A549 (cell line): ENCODE data around the gene CEACAM20. TPM values are rescaled to one million over a fixed set of nuclear protein-coding genes. Genes with fewer than 3 reads are reported as not detected.

Source experiments
- ATAC-seq, 2 experiments: fragments of 200-7000 bp in 1 of 2; fragments of >200 bp in 1 of 2; cut with Nextera tagmentation in 1 of 2; cut with Tn5 transposase in 1 of 2; 3 replicates each; pipeline versions ENCODE4 v1.8.0 to v1.9.1; 2018 to 2020; ENCODE audit warnings: mild to moderate bottlenecking in 1 of 2, moderate library complexity in 1 of 2
- CTCF ChIA-PET: fragments of 300-600 bp; sonication (Branson Sonifier 250); formaldehyde crosslinking; extraction: SDS; loops from one replicate; lab custom pipeline; 2021; ENCODE audit warnings: antibody characterized with exemption, inconsistent platforms; lab: Yijun Ruan, JAX
- POLR2A ChIA-PET: fragments of 350-600 bp; formaldehyde crosslinking; extraction: SDS; loops from one replicate; lab custom pipeline; 2021; ENCODE audit warnings: antibody characterized with exemption, inconsistent platforms; lab: Yijun Ruan, JAX
- DNase-seq, 2 experiments: peaks; one replicate each; pipeline versions ENCODE4 v3.0.0 to v3.0.0-alpha.2; 2011 to 2016; ENCODE audit warnings: low read depth in 1 of 2, low spot score in 1 of 2
- FAIRE-seq: peaks from 2 replicates; lab custom pipeline; 2011; peaks lifted over from hg19 to GRCh38; lab: Jason Lieb, UNC
- H3K27ac ChIP-seq, 2 experiments: fragments of >200 bp; sonication (Bioruptor Twin); formaldehyde crosslinking; 3 replicates each; pipeline ENCODE4 v1.5.1; 2016 to 2017
- H3K4me1 ChIP-seq: fragments of >200 bp; sonication (Bioruptor Twin); formaldehyde crosslinking; 3 replicates; pipeline ENCODE4 v1.6.1; 2016
- H3K4me2 ChIP-seq: fragments of >200 bp; sonication (Bioruptor Twin); formaldehyde crosslinking; 3 replicates; pipeline ENCODE4 v1.6.1; 2016
- H3K4me3 ChIP-seq: fragments of >200 bp; sonication (Bioruptor Twin); formaldehyde crosslinking; 3 replicates; pipeline ENCODE4 v1.5.1; 2016
- H3K9me3 ChIP-seq: fragments of >200 bp; sonication (Bioruptor Twin); formaldehyde crosslinking; 3 replicates; pipeline ENCODE4 v1.6.1; 2016
- CBX8 ChIP-seq: fragments of 200-600 bp; sonication (generic); IDR thresholded peaks from 2 replicates; pipeline ENCODE4 v1.6.1; 2016
- CHD2 ChIP-seq: fragments of 150-350 bp; IDR thresholded peaks from 2 replicates; pipeline ENCODE4 v1.6.1; 2014; ENCODE audit warnings: low read length; ENCODE audit not compliant: partially characterized antibody
- CHD4 ChIP-seq: fragments of 200-600 bp; sonication (generic); IDR thresholded peaks from 2 replicates; pipeline ENCODE4 v1.6.1; 2016; ENCODE audit warnings: antibody characterized with exemption, mild to moderate bottlenecking, borderline replicate concordance
- EP300 ChIP-seq, 2 experiments: fragments of >200 bp; sonication (Bioruptor Twin); formaldehyde crosslinking; IDR thresholded peaks; 2 replicates in 1 of 2; 3 replicates in 1 of 2; pipeline ENCODE4 v1.6.1; 2016 to 2017
- FOSL2 ChIP-seq, 2 experiments: fragments of 450-650 bp in 1 of 2; fragments of >200 bp in 1 of 2; sonication (Bioruptor Twin) in 1 of 2; formaldehyde crosslinking; IDR thresholded peaks; 2 replicates each; pipeline versions ENCODE4 v1.5.0 to v1.6.1; 2016 to 2020; ENCODE audit warnings: mild to moderate bottlenecking in 1 of 2, moderate library complexity in 1 of 2
- HOXA7 ChIP-seq: fragments of 250-450 bp; sonication (Bioruptor Pico); IDR thresholded peaks from 2 replicates; pipeline ENCODE4 v1.5.0; 2020; ENCODE audit warnings: mild to moderate bottlenecking, moderate library complexity
- JUN ChIP-seq, 2 experiments: fragments of >200 bp; sonication (Bioruptor Twin); formaldehyde crosslinking; IDR thresholded peaks; 2 replicates in 1 of 2; 3 replicates in 1 of 2; pipeline ENCODE4 v1.6.1; 2016 to 2017
- JUNB ChIP-seq: fragments of >200 bp; sonication (Bioruptor Twin); formaldehyde crosslinking; IDR thresholded peaks from 2 replicates; pipeline ENCODE4 v1.6.1; 2016
- NFE2L2 ChIP-seq: fragments of 150-350 bp; conservative IDR thresholded peaks from 2 replicates; pipeline ENCODE4 v1.6.1; 2014; ENCODE audit warnings: low read length
- PBX3 ChIP-seq: IDR thresholded peaks from 2 replicates; pipeline ENCODE4 v1.6.1; 2012
- PHF8 ChIP-seq: fragments of 200-600 bp; sonication (generic); IDR thresholded peaks from 2 replicates; pipeline ENCODE4 v1.6.1; 2016; ENCODE audit warnings: low read depth, mild to moderate bottlenecking, antibody characterized with exemption, moderate library complexity, borderline replicate concordance
- POLR2A ChIP-seq: IDR thresholded peaks from 2 replicates; pipeline ENCODE4 v1.6.1; 2012; ENCODE audit warnings: mild to moderate bottlenecking, low read length
- RCOR1 ChIP-seq: fragments of 150-350 bp; IDR thresholded peaks from 2 replicates; pipeline ENCODE4 v1.6.1; 2014; ENCODE audit warnings: antibody characterized with exemption, low read length, low read depth
- REST ChIP-seq: fragments of 200-600 bp; sonication (generic); IDR thresholded peaks from 2 replicates; pipeline ENCODE4 v1.6.1; 2016; ENCODE audit warnings: antibody characterized with exemption, mild to moderate bottlenecking, moderate library complexity
- RNF2 ChIP-seq: fragments of 200-600 bp; sonication (generic); IDR thresholded peaks from 2 replicates; pipeline ENCODE4 v1.6.1; 2016; ENCODE audit warnings: low read depth, mild to moderate bottlenecking, antibody characterized with exemption, moderate library complexity, borderline replicate concordance
- TP53 ChIP-seq: fragments of 250-450 bp; sonication (Bioruptor Pico); IDR thresholded peaks from 2 replicates; pipeline ENCODE4 v1.5.0; 2021; ENCODE audit warnings: mild to moderate bottlenecking, moderate library complexity
- ZSCAN20 ChIP-seq: fragments of 250-450 bp; sonication (Bioruptor Pico); IDR thresholded peaks from 2 replicates; pipeline ENCODE4 v1.8.0; 2022; ENCODE audit warnings: mild to moderate bottlenecking, moderate library complexity
- WGBS: methylation state at CpG from one replicate; pipeline ENCODE4 v1.1.6; 2017; ENCODE audit errors: missing lambda C conversion rate; 5-methylcytosine and 5-hydroxymethylcytosine counted together
- polyA plus RNA-seq, 4 experiments: library from polyadenylated mRNA; depleted of rRNA in 3 of 4; stranded (reverse); fragments of >200 nt; fragmentation: RNase III in 1 of 4; extraction: RNeasy Plus Mini Kit Qiagen cat#74134 plus additional on column Dnase treatment in 1 of 4; gene quantifications; 2 replicates in 3 of 4; 3 replicates in 1 of 4; pipeline ENCODE4 v1.2.3, GENCODE V29; 2011 to 2017

CEACAM20 gene
- polyA plus RNA-seq, 2 of the 4 experiments (the other 2 are of a cell fraction): 0.08 TPM; not detected in 1

DNA sequence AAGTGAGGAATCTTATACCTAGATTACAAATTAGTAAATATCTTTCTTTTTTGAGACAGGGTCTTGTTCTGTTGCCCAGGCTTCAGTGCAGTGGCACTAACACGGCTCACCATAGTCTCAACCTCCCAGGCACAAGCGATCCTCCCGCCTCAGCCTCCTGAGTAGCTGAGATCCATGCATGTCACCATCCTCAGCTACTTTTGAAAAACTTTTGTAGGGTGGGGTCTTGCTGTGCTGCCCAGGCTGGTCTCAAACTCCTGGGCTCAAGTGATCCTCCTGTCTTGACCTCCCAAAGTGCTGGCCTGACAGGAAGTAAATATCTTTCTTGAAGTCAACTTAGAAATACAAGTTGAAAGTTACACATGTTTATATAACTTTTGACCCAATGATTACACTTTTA is 20.0 kb upstream of the CEACAM20 start:
- no peak for DNase-seq
- CTCF ChIA-PET: interaction anchor here (1.8 to 2.1 kb wide), 2 partner anchors 22 to 27 kb away, joined by 5 to 6 read pairs; no protein-coding TSS in a partner anchor
- Histone ChIP-seq H3K4me3 (no peak overlapping the region), H3K27ac (no peak overlapping the region), H3K4me2 (no peak overlapping the region), H3K9me3 (peaks cover 10% of the 10 kb centered on the region; the same call in 2 of the 3 replicates), H3K4me1 (no peaks in the 10 kb centered on the region)
- 73% methylated on average over 3 of the region's 3 CpGs for WGBS
- POLR2A ChIA-PET: no interaction called here
- TF ChIP-seq RNF2 (no peak), CHD4 (no peak), CHD2 (no peak), POLR2A (no peak), JUN (IDR thresholded peaks at IDR 0.05) (no peak), RCOR1 (no peak), PHF8 (no peak), JUNB (no peak), NFE2L2 (no peak), FOSL2 (IDR thresholded peaks at IDR 0.05) (no peak), FOSL2 (CRISPR knock-in tag; IDR thresholded peaks at IDR 0.05) (no peak), ZSCAN20 (no peak), PBX3 (no peak), EP300 (IDR thresholded peaks at IDR 0.05) (no peak), TP53 (CRISPR knock-in tag) (no peak)
- peak; percentile 13 for FAIRE-seq
- no peak for ATAC-seq

DNA sequence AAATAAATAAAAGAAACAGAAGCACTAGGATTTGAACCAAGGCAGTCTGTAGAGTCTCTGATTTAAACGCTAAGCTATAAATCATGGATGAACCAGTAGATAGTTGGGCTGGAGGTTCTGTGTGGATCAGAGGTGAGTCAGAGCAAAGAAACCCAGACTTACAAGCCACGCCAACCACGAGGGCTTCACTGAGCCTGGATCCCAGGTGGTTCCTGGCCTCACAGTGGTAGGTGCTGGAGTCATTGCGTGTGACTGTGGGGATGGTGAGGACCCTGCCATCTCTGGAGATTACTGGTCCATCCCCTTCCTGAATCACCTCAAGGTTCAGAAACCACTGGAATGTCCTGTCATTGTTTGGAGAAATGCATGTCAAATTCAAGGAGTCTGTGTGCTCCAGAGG is 19.3 kb upstream of the CEACAM20 start:
- DNase-seq (no peak), ATAC-seq (peak; percentile 26 to 40; a peak in 2 of 6 replicates), FAIRE-seq (no peak)
- Histone ChIP-seq H3K9me3 (peaks cover 10% of the 10 kb centered on the region; the same call in 2 of the 3 replicates), H3K4me3 (no peak overlapping the region), H3K4me1 (no peaks in the 10 kb centered on the region), H3K27ac (no peak overlapping the region), H3K4me2 (no peak overlapping the region)
- POLR2A ChIA-PET: no interaction called here
- WGBS: 30% methylated on average over 4 of the region's 4 CpGs
- TF ChIP-seq NFE2L2: no peak
- no peak for TF ChIP-seq PHF8
- CTCF ChIA-PET: interaction anchor here (0.7 to 2.1 kb wide), 4 partner anchors 20 to 28 kb away, joined by 3 to 6 read pairs (median 4); no protein-coding TSS in a partner anchor

- FAIRE-seq (no peak), ATAC-seq (no peak), DNase-seq (no peak)
- no peak for TF ChIP-seq REST
- TF ChIP-seq HOXA7: no peak
- TF ChIP-seq CBX8: no peak
- TF ChIP-seq PBX3: no peak
- no peak overlapping the region for H3K4me3 ChIP-seq
- WGBS: 2% methylated on average over 2 of the region's 2 CpGs
- no peak overlapping the region for H3K4me2 ChIP-seq
- CTCF ChIA-PET: interaction anchor here (1.0 kb wide), 1 partner anchor 8 kb away, joined by 3 read pairs; no protein-coding TSS in a partner anchor
- peaks cover 10% of the 10 kb centered on the region; the same call in 2 of the 3 replicates for H3K9me3 ChIP-seq
- no peaks in the 10 kb centered on the region for H3K4me1 ChIP-seq
- no peak overlapping the region for H3K27ac ChIP-seq
- POLR2A ChIA-PET: no interaction called here
Measured at GRCh38 chr19:44544031-44544430, 14.6 kb upstream of the CEACAM20 start.
